Parathyroid adenoma (tissue), 2 donors: ENCODE results near the gene UQCR11.

Experiments
- H2AFZ ChIP-seq: fragments of 300-600 bp; sonication (generic); one replicate; pipeline ENCODE4 v1.7.0; 2017; ENCODE audit warnings: antibody characterized with exemption, mild to moderate bottlenecking
- H3K27ac ChIP-seq: fragments of 300-600 bp; sonication (generic); one replicate; pipeline ENCODE4 v1.7.0; 2017
- H3K27me3 ChIP-seq: fragments of 300-600 bp; sonication (generic); one replicate; pipeline ENCODE4 v1.7.0; 2017; ENCODE audit warnings: low read length; ENCODE audit not compliant: control insufficient read depth, insufficient read depth
- H3K36me3 ChIP-seq: fragments of 300-600 bp; sonication (generic); one replicate; pipeline ENCODE4 v1.7.0; 2017; ENCODE audit warnings: low read length; ENCODE audit not compliant: control insufficient read depth, insufficient read depth
- H3K4me1 ChIP-seq: fragments of 300-600 bp; sonication (generic); one replicate; pipeline ENCODE4 v1.7.0; 2017; ENCODE audit warnings: control low read depth
- H3K4me2 ChIP-seq: fragments of 300-600 bp; sonication (generic); one replicate; pipeline ENCODE4 v1.7.0; 2017; ENCODE audit warnings: low read length
- H3K4me3 ChIP-seq: fragments of 300-600 bp; sonication (generic); one replicate; pipeline ENCODE4 v1.7.0; 2017; ENCODE audit warnings: low read depth, low read length
- H3K79me2 ChIP-seq: fragments of 300-600 bp; sonication (generic); one replicate; pipeline ENCODE4 v1.7.0; 2017; ENCODE audit warnings: control low read depth
- H3K9ac ChIP-seq: fragments of 300-600 bp; sonication (generic); one replicate; pipeline ENCODE4 v1.7.0; 2017; ENCODE audit warnings: mild to moderate bottlenecking
- H3K9me3 ChIP-seq: fragments of 300-600 bp; sonication (generic); one replicate; pipeline ENCODE4 v1.7.0; 2017; ENCODE audit warnings: low read length; ENCODE audit not compliant: control insufficient read depth
- TF ChIP-seq, protein P1 (sequence below): fragments of 300-600 bp; sonication (generic); IDR thresholded peaks from one replicate; pipeline ENCODE4 v1.7.0; 2017; ENCODE audit warnings: antibody characterized with exemption, mild to moderate bottlenecking
- donor health status: primary hyperparathyroidism.

UQCR11 gene

DNA sequence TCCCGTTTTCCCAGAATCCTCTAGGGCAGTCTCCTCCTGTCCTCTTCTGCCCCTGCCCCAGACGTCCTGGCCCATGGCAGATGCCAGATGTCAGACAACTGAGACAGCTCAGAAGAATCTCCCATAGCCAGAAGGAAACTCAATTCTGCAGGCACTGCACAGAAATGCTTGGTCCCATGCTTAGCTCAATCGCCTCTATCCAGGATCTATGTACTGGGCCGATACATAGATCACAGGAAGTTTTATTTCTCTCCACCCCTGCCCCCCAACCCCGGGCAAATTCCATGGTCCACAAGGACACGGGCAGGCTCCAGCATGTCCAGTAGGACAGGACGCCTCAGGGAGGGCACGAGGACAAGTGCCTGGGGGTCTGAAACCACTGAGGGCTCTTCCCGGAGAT, 17.4 kb downstream of the UQCR11 start:
- Histone ChIP-seq H3K36me3 (no peaks in the 10 kb centered on the region), H3K4me1 (no peaks in the 10 kb centered on the region), H3K9ac (no peak overlapping the region)

DNA sequence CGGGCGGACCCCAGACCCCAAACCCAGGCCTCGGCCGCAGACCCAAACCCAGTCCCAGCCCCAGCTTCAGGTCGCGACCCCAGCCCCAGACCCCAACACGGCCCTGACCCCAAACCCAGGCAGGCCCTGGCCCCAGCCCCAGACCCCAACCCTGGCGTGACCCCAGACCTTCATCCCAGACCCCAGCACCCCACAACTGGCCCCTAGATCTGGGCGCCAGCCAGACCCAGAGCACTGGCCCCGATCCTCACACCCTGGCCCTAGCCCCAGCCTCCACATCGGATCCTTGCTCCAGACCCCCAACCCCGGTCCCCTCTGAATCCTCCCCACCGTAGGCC, 20.1 kb downstream of the UQCR11 start:
- Histone ChIP-seq H3K36me3 (no peaks in the 10 kb centered on the region), H3K4me1 (no peaks in the 10 kb centered on the region), H3K4me2 (no peak overlapping the region), H2AFZ (no peak overlapping the region), H3K27me3 (no peaks in the 10 kb centered on the region), H3K79me2 (peaks cover 54% of the 10 kb centered on the region), H3K4me3 (no peak overlapping the region), H3K9ac (no peak overlapping the region), H3K9me3 (no peaks in the 10 kb centered on the region), H3K27ac (no peak overlapping the region)
- TF ChIP-seq, protein P1, sequence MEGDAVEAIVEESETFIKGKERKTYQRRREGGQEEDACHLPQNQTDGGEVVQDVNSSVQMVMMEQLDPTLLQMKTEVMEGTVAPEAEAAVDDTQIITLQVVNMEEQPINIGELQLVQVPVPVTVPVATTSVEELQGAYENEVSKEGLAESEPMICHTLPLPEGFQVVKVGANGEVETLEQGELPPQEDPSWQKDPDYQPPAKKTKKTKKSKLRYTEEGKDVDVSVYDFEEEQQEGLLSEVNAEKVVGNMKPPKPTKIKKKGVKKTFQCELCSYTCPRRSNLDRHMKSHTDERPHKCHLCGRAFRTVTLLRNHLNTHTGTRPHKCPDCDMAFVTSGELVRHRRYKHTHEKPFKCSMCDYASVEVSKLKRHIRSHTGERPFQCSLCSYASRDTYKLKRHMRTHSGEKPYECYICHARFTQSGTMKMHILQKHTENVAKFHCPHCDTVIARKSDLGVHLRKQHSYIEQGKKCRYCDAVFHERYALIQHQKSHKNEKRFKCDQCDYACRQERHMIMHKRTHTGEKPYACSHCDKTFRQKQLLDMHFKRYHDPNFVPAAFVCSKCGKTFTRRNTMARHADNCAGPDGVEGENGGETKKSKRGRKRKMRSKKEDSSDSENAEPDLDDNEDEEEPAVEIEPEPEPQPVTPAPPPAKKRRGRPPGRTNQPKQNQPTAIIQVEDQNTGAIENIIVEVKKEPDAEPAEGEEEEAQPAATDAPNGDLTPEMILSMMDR: no peak

More for the DNA sequence above, 17.4 kb downstream of the UQCR11 start:
- Histone ChIP-seq H3K79me2 (peaks cover 56% of the 10 kb centered on the region), H3K4me3 (no peak overlapping the region), H2AFZ (no peak overlapping the region), H3K9me3 (no peaks in the 10 kb centered on the region), H3K4me2 (no peak overlapping the region), H3K27ac (no peak overlapping the region), H3K27me3 (no peaks in the 10 kb centered on the region)
- TF ChIP-seq, protein P1: no peak

DNA sequence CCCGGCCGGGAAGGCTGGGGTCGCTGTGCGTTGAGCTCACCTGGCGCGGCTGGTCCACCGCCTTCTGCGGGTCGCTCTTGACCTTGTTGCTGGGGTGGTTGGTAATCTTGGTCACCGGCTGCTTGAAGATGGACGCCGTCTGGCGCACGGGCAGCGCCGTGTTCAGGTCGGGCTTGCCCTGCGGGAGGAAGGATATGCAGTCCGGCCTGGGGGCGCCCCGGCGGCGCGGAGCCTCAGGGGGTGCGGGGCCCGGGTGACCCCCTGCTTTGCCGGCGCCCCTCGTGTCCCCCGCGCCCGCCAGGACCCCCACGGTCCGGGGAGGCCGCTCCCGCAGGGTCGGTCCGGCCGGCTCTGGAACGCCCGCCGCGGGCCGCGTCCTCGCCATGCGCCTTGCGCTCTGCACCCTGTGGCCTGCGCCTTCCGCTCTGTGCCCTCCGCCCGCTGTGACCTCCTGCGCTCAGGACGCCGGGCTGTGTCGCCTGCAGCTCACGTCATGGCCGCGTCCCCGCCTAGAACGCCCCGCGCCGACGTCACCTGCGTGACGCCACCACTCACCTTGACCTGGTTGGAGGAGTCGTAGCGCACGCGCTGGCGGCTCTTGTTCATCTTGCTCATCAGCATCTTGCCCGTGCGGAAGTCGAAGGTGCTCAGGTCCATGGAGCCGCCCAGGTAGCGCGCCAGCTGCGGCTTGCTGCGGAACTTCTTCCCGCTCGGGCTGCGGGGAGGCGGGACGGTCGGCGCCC, 20.6 kb downstream of the UQCR11 start:
- Histone ChIP-seq H3K27me3 (no peaks in the 10 kb centered on the region), H3K4me1 (no peaks in the 10 kb centered on the region)

DNA sequence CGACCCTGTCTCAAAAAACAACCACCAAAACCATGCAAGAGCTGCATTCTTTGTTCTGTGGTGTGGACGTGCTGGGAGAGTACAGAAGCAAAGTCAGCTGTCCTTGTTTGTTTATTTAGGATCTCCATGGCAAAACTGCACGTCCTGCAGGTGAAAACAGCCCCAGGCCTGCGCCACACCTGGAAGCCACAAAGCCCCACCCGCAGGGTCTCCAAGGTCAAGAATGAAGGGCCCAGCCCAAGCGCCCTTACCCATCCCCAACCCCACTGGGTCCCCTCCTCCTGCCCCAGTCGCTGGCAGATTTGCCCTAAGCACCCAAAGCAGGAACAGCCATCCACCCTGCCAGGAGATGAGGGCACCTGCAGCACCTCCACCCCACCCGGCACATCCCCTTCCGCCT, 23.1 kb downstream of the UQCR11 start:
- H3K79me2 ChIP-seq: peaks cover 37% of the 10 kb centered on the region
- H3K9ac ChIP-seq: no peak overlapping the region
- H3K27ac ChIP-seq: no peak overlapping the region
- no peaks in the 10 kb centered on the region for H3K36me3 ChIP-seq
- no peaks in the 10 kb centered on the region for H3K9me3 ChIP-seq
- H3K4me1 ChIP-seq: no peaks in the 10 kb centered on the region
- TF ChIP-seq, protein P1: no peak
- H2AFZ ChIP-seq: no peak overlapping the region
- H3K4me2 ChIP-seq: no peak overlapping the region
- no peaks in the 10 kb centered on the region for H3K27me3 ChIP-seq
- no peak overlapping the region for H3K4me3 ChIP-seq

More for the DNA sequence above, 20.6 kb downstream of the UQCR11 start:
- no peak overlapping the region for H3K9ac ChIP-seq
- no peak overlapping the region for H3K4me3 ChIP-seq
- H3K36me3 ChIP-seq: no peaks in the 10 kb centered on the region
- no peaks in the 10 kb centered on the region for H3K9me3 ChIP-seq
- H3K4me2 ChIP-seq: no peak overlapping the region
- H2AFZ ChIP-seq: no peak overlapping the region
- peaks cover 54% of the 10 kb centered on the region for H3K79me2 ChIP-seq
- TF ChIP-seq, protein P1: no peak
- H3K27ac ChIP-seq: no peak overlapping the region

DNA sequence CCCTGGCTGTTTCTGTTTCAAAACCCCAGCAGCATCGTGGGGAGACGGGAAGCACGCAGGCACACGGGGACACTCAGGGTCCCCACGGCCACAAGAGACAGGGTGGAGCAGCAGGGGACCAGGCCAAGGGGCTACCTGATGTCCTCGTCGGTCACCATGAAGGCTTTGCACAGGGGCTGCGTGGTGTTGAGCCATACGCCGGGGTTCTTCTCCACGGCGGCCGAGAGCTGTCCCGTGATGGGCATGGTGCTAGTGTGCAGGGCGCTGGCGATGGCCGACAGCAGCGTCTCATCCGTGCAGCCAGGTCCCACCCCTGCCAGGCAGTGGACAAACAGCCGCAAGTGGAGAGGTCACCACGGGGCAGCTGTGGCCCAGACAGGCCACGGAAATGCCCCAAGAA, 24.3 kb downstream of the UQCR11 start:
- Histone ChIP-seq H3K27ac (no peak overlapping the region), H3K9ac (no peak overlapping the region), H2AFZ (no peak overlapping the region), H3K4me1 (no peaks in the 10 kb centered on the region), H3K27me3 (no peaks in the 10 kb centered on the region), H3K9me3 (no peaks in the 10 kb centered on the region), H3K4me2 (no peak overlapping the region), H3K4me3 (no peak overlapping the region), H3K36me3 (no peaks in the 10 kb centered on the region), H3K79me2 (peaks cover 26% of the 10 kb centered on the region)
- TF ChIP-seq, protein P1: no peak
